Fibroblast of skin of abdomen (primary cell): ENCODE data around the gene ATP8B4. TPM values are rescaled to one million over a fixed set of nuclear protein-coding genes. Genes with fewer than 3 reads are reported as not detected.
A peak's percentile ranks its signal among the peaks of the same experiment; 100 is the strongest.
"Not testable (repeated sequence)": the region's sequence is repeated elsewhere in the genome, so short reads cannot be mapped to it uniquely, and the experiment has no call there.

ENCODE experiments used
- DNase-seq: peaks from one replicate; pipeline ENCODE4 v3.0.0-alpha.2; 2013
- polyA plus RNA-seq, 2 experiments: library from polyadenylated mRNA; unstranded; fragments of 120-200 nt; gene quantifications; one replicate each; pipeline ENCODE4 v1.2.1, GENCODE V29; 2013; ENCODE audit not compliant: insufficient read length in 2 of 2

ATP8B4 gene, protein sequence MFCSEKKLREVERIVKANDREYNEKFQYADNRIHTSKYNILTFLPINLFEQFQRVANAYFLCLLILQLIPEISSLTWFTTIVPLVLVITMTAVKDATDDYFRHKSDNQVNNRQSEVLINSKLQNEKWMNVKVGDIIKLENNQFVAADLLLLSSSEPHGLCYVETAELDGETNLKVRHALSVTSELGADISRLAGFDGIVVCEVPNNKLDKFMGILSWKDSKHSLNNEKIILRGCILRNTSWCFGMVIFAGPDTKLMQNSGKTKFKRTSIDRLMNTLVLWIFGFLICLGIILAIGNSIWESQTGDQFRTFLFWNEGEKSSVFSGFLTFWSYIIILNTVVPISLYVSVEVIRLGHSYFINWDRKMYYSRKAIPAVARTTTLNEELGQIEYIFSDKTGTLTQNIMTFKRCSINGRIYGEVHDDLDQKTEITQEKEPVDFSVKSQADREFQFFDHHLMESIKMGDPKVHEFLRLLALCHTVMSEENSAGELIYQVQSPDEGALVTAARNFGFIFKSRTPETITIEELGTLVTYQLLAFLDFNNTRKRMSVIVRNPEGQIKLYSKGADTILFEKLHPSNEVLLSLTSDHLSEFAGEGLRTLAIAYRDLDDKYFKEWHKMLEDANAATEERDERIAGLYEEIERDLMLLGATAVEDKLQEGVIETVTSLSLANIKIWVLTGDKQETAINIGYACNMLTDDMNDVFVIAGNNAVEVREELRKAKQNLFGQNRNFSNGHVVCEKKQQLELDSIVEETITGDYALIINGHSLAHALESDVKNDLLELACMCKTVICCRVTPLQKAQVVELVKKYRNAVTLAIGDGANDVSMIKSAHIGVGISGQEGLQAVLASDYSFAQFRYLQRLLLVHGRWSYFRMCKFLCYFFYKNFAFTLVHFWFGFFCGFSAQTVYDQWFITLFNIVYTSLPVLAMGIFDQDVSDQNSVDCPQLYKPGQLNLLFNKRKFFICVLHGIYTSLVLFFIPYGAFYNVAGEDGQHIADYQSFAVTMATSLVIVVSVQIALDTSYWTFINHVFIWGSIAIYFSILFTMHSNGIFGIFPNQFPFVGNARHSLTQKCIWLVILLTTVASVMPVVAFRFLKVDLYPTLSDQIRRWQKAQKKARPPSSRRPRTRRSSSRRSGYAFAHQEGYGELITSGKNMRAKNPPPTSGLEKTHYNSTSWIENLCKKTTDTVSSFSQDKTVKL
- 0.58 TPM for polyA plus RNA-seq (2013, experiment 1 of 2; ENCODE audit: insufficient read length)
- polyA plus RNA-seq (2013, experiment 2 of 2; ENCODE audit: insufficient read length): 0.38 TPM

DNA sequence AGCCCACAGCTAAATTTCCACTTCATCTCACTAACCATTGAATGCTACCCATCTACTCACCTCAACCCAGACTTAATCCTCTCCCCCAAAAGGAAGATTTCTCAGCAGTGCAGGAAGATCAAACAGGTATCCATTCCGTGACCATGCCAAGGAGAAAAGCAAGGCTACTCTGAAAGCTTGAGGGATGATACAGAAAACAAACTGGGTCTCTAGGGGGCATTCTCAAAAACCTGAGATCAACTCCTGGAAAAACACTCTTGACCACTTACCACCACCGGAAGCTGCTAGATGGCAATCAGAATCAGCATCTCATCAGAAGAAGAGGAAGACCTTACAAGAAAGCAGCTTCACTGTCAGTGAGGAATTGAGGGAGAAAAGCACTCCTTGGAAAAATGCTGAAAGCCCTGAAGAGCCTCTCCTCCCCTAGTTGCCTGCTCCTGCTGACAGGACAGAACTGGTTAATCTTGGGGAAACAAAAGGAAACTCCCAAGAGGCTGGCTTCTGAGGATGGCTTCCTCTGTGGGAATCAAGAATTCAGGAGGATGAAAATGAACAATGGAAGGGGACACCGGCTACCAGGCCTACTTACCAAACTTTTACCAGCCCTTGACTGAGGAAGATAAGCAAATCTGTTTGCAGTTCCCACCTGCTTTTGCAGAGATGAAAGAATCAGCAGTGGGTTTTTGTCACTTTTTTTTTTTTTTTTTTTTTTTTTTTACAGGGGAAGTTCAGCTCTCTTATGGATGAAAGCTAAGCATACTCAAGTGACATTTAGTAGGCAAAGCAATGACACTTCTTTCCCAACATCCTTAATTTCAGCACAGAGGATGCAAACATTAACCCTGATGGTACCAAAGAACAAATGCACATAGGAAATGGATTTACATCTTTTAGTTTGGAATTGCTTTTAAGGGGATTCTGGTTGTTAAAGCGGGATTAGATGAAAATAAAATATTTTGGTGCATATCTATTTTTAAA, at the start of gene ATP8B4:
ATP8B4 (minus strand) TSS at position 171 of the 978 bp plus-strand sequence. CDS start 12,267 bp downstream, outside the sequence.
- DNase-seq: no peak

DNA sequence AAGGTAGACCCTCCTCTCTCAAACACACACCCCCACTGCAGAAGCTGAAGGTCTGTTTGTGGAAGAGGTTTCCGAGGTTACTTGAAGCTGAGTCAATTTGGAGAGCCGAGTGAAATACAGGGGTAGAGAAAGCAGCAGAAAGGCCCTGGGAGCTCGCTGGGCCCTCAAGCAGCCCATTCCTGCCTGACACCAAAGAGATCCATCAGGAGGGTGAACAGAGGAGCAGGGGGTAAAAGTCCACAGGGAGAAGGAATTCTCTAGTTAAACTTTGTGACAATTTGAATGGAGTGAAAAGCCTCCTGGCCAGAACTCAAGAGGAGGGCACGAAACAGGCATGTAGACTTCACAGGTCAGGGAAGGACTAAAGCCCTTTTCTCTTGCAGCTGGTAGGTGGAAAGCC, 49.3 kb upstream of the ATP8B4 start:
- no peak for DNase-seq

DNA sequence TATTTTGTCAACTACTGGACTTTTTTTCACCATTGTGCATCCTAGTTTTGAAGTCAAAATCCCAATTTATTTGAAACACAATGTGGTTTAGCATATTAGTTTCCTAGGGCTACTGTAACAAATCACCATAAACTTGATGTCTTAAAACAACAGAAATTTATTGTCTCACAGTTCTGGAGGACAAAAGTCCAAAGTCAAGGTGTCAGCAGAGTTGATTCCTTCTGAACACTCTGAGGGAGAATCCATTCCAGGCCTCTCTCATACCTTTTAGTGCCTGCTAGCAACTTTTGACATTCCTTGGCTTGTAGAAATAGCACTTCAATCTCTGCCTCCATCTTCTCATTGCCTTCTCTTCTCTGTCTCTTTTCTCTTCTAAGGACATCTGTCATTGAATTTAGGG, 48.1 kb upstream of the ATP8B4 start:
- no peak for DNase-seq

DNA sequence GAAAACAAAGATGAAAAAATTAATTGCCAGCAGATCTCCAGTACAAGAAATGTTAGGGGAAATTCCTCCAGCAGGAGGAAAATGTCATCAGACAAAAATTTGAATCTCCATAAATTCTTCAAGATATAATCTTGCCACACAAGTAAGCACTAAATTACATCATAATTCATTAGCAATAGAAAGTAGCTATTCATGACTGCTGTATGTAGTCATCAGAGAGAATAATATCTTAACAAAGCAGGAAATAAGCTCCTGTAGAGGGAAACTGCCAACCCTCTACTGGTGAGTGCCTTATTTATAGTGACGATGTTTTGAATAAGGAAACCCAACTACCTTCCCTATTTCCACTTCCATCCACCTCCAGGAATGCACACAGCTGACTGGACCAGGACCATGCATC, 47.2 kb upstream of the ATP8B4 start:
- DNase-seq: peak; percentile 81

DNA sequence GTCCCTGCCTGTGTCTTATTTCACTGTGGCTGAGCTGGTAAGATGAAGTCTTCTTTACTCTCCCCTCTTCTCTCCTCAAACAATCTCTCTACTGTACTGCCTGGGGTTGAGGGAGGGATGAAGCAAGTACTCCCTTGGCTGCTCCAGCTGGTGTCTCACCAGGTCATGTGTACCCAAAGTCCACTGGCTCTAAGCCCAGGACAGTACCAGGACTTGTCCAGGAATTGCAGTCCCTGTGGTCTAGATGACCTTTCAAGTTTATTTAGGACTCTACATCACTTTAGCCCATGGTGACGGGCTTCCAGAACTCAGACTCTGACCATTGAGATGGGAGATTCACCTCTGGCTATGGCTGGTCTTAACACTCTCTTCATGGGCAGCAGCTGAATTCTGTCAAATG, 45.4 kb upstream of the ATP8B4 start:
- no peak for DNase-seq

DNA sequence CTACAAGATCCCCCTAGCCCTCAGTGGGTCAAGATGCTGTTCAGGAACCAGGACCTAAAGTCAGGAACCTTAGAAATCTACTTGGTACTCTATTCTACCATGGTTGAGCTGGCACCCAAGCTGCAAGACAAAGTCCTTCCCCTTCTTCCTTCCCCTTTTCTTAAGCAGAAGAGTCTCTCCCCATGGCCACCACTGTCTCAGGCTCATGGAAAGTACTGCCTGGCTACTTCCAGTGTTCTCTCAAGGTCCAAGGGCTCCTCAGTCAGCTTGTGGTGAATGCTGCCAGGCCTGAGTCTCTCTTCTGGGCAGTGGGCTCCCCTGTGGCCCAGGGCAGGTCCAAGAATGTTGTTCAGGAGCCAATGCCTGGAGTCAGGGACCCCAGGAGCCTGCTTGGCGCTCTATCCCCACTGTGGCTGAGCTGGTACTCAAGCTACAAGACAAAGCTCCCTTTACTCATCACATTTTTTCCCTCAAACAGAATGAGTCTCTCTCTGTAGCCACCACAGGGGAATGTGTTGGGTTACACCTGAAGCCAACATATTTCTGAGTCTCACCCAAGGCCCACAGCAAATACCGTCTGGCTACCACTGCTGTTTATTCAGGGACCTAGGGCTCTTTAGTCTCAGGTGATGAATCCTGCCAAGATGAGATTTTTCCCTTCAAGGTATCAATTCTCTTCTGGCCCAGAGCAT, 44.8 kb upstream of the ATP8B4 start:
- DNase-seq: no peak

DNA sequence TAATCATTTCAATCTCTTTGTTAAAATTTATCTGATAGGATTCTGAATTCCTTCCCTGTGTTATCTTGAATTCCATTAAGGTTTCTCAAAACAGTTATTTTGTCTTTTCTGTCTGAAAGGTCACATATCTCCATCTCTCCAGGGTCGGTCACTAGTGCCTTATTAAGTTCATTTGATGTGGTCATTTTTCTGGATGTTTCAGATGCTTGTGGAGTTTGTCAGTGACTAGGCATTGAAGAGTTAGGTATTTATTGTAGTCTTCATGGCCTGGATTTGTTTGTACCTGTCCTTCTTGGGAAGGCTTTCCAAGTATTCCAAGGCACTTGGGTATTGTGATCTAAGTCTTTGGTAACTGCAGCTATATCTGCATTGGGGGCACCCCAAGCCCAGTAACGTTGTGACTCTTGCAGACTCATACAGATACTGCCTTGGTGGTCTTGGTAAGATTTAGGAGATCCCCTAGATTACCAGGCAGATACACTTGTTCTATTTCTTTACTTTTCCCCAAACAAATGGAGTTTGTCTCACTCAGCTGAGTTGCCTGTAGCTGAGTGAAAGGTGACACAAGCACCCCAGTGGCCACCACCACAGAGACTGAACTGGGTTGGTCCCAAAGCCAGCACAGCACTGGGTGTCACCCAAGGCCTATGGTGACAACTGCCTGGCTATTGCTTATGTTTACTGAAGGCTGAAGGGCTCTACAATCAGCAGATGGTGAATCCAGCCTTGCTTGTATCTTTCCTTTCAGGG, 44.1 kb upstream of the ATP8B4 start:
- peak; percentile 20 for DNase-seq

DNA sequence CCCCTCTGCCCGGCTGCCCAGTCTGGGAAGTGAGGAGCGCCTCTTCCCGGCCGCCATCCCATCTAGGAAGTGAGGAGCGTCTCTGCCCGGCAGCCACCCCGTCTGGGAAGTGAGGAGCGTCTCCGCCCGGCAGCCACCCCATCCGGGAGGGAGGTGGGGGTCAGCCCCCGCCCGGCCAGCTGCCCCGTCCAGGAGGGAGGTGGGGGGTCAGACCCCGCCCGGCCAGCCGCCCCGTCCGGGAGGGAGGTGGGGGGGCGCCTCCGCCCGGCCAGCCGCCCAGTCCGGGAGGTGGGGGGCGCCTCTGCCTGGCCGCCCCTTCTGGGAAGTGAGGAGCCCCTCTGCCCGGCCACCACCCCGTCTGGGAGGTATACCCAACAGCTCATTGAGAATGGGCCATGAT, 39.2 kb upstream of the ATP8B4 start:
- DNase-seq: not testable (repeated sequence)

DNA sequence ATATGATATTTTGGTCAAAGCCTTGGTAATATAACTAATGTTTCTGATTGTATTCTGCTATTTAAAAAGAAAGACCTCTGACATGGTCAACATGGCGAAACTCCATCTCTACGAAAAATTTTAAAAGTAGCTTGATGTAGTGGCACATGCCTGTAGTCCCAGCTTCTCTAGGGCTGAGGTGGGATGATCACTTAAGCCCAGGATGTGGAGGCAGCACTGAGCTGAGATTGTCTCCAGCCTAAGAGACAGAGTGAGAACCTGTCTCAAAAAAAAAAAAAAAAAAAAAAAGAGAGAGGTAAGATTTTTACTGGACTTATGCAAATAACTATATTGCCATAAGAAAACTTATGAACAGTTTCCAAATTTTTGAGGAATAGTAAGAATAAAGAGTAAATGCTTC, 32.4 kb upstream of the ATP8B4 start:
- DNase-seq: no peak

DNA sequence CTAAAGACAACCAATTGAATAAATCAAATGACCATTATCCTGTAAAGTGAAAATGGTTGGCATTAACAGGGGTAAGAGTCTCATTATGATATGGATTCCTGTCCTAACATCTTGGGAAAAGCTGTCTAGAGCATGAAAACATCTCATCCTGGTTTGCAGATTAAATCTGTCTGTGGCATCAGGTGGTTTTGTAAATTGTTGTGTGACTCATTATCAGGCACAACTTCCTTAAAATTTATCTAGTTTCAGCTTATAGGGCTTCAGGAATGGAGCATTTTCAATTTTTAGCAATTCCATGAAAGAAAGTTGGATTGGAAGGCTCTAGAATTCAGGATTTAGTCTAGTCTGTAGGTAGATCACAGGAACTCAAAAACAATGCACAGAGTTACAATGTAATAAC, 31.8 kb upstream of the ATP8B4 start:
- DNase-seq: no peak

DNA sequence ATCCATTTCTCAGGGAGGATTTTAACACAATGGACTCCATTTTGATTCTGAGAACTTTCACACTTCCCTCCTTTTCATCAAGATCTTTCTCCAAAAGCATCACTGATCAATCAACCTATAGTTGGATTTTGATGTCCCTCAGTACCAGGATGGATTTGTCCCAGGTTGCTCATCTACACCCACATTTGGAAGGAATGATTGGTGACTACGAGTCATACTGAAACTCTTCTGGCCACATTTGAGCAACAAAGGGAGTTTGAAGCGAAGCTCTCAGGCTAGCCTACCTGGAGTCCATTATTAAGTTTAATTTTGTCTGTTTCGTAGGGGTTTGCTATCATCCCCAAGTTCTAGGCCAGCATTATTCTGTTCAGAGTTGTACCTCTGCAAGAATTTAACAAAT, 31.3 kb upstream of the ATP8B4 start:
- DNase-seq: no peak

DNA sequence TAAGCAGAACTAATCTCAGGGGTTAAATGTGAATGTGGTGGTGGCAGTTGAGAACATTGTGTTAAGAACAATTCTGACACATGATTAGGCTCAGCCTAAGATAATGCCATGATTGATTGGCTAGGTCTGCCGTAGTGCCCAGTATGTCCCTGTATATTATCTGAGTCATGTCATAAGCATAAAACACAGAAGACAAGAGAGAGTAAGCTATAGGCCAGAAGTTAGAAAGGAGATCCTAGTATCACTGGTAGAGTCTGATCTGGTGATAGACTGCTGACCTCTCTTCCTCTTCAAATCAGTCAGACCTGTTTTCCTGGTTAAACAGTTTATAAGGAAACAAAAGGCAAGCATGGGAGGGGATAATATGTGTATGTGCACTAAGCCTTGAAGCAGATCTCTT, 30.1 kb upstream of the ATP8B4 start:
- no peak for DNase-seq

DNA sequence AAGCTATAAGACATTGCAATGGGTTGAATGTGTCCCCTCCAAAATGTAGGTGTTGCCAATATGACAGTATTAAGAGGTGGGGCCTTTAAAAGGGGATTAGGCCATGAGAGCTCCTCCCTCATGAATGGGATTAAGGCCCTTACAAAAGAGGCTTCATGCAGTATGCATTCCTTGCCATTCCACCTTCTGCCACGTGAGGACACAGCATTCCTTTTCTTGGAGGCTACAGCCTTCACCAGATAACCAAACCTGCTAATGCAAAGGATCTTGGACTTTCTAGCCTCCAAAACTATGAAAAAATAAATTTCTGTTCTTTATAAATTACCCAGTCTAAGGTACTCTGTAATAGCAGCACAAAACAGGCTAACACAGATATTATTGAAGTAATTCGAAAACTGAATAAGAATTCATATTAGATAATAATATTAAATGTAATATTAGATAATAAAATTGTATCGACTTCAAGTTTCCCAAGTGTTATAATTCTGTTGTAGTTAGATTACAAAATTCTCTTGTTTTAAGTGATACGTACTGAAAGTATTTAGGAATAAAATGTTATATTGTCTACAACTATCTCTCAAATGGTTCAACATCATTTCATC, 29.4 kb upstream of the ATP8B4 start:
- peak; percentile 69 for DNase-seq

DNA sequence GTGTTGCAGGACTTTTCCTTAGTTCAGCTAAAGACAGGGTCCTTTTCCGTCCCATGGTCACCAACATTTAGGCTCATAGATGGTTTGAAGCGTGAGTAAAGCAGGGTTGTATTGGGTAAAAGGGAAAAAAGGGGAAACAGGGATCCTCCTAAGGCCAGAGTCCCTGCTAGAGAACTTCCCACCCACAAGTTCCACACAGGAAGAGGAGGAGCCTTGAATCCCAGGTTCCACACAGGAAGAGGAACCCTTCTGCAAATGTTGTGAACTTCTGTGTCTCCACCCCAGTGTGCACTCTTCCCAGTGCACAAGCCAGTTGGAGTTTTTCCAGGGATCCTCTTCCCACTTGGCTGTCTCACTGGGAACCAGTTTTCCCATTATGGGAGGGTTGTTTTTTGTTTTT, 27.6 kb upstream of the ATP8B4 start:
- DNase-seq: no peak

DNA sequence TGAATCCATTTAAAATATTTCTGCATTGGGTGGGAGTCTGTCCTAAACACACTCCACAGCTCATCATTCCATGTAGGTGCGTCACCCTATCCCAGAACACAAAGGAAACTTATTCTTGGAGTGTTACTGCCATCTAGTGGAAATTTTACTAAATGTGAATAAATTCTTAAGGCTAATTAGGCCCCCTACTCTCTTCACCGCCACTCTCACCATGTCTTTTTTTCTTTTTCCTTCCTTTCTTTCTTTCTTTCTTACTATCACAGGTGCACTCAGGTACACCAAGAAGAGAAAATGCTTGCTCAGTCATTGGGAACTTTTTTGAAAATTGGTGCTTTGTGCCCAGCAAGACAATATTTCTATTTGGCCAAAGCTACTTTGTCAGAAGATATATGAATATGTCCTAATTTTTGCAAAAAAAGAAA, 26.4 kb upstream of the ATP8B4 start:
- peak; percentile 84 for DNase-seq

DNA sequence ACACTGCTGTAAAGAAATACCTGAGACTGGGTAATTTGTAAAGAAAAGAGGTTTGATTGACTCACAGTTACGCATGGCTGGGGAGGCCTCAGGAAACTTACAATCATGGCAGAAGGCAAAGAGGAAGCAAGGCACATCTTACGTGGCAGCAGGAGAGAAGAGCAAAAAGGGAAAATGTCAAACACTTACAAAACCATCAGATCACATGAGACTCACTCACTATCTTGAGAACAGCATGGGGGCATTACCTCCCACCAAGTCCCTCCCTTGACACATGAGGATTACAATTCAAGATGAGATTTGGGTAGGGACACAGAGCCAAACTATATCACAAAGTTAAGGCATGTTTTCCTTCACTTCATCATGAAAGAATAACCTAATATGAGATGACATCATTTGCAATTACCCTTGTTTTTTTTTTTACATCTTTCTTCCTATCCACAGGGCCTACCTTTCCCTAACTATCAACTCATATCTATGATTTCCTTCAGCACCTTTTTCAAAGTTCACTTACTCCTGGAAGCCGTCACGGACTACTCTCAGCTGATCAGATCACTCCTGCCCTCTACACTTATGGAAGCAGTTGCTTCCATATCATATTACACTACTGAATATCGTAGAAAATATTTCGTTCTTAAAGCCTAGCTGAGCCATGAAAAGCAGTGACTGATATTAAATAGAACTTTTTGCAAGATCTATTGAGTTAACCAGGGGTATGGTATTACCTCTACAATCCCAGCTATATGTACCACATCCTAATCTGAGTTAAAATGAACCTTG, 25.5 kb upstream of the ATP8B4 start:
- DNase-seq: no peak

DNA sequence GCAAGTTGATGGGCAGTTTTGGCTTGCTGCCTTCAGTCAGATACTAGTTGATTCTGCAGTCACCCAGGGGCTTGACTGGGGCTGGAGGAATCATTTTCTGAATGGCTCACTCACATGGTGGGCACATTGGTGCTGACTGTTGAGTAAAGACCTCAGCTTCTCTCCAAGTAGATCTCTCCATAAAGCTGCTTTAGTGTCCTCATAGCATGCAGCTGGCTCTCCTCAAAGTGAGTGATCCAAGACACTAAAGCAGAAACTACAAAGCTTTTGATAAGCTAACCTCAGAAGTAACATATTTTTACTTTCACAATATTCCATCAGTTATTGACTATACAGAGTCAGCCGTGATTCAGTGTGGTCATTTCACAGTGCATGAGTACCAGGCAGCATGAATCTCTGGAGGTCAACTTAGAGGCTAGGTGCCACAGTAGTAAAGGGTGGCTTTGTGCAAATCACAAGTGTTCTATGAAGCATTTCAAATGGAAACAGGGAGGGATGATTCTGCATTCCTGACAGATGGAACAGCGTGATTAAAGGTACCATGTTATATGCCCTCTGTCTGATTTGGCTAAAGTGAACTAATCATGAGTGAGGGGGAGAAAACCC, 24.3 kb upstream of the ATP8B4 start:
- no peak for DNase-seq

DNA sequence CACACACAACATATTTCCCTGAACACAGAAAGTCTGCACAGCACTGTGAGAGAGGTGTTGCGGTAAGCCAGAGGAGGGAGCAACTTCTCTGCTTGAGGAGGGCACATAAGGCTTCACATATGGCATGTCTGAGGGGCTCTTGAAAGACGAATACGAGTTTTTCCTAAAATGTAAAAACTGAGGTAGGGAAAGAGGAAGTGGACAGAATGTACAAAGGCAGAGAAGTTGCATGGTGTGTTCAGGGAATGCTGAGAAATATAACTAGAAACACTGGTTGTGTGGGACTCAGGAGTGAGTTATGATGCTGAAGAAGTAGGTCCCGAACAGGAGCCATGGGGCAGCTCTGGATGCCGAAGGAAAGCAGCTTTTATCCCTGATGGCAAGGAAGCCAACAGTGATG, 22.8 kb upstream of the ATP8B4 start:
- no peak for DNase-seq

DNA sequence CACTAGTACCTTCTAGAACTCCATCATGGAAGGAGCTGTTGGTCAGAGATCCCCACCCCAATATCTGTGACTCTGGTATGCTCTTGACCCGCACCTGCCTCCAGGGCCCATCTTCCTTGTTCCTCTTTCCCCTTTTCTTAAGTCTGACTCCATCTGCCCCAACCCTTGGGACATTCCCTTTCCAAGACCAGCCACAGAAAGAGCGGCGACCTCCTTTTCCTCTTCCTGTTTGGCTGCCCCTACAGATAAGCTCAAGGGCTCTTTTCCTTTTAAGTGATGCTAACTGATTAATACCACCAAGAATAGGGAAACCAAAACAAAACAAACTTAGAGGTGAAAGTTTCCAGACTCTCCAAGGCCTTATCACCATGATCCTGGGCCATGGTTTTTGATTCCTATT, 21.9 kb upstream of the ATP8B4 start:
- no peak for DNase-seq
